Body of pancreas (tissue), 4 donors: Measurements from ENCODE around the gene ARHGAP32. TPM values are rescaled to one million over a fixed set of nuclear protein-coding genes. Genes with fewer than 3 reads are reported as not detected.
A peak's percentile ranks its signal among the peaks of the same experiment; 100 is the strongest.

Source experiments
- ATAC-seq: fragments of 150-250 bp; one replicate; pipeline ENCODE4 v1.9.1; 2016
- DNase-seq, 4 donors: peaks; one replicate each; pipeline ENCODE4 v3.0.0-alpha.2; 2019
- H3K27ac ChIP-seq, 4 donors: fragments of 200-600 bp; sonication (generic); 1 replicate in 3 of 4; 2 replicates in 1 of 4; pipeline versions ENCODE4 v1.5.1 to v1.6.1; 2016 to 2019; ENCODE audit warnings: mild to moderate bottlenecking in 1 of 4, mixed read lengths in 1 of 4, moderate library complexity in 1 of 4
- H3K27me3 ChIP-seq, 2 donors: fragments of 200-600 bp; sonication (generic); one replicate each; pipeline ENCODE4 v1.6.0; 2016; ENCODE audit warnings: mild to moderate bottlenecking in 1 of 2
- H3K36me3 ChIP-seq, 2 donors: fragments of 200-600 bp; sonication (generic); replicated peaks in 1 of 2; 2 replicates each; pipeline ENCODE4 v1.5.1; 2016; ENCODE audit warnings: low read depth in 2 of 2; ENCODE audit not compliant: insufficient read depth in 1 of 2
- H3K4me1 ChIP-seq: fragments of 200-600 bp; sonication (generic); one replicate; pipeline ENCODE4 v1.6.0; 2016
- H3K4me3 ChIP-seq, 2 donors: fragments of 200-600 bp; sonication (generic); 1 replicate in 1 of 2; 2 replicates in 1 of 2; pipeline ENCODE4 v1.5.1; 2016 to 2019
- H3K9me3 ChIP-seq, 3 donors: fragments of 200-600 bp; sonication (generic); 1 replicate in 2 of 3; 2 replicates in 1 of 3; pipeline ENCODE4 v1.5.1; 2016
- CTCF ChIP-seq, 7 experiments: fragments of 450-650 bp in 4 of 7; fragments of 200-600 bp in 3 of 7; sonication (generic) in 3 of 7; IDR thresholded peaks; one replicate each; pipeline ENCODE4 v1.5.1; 2016 to 2019; ENCODE audit warnings: antibody characterized with exemption in 7 of 7
- POLR2A ChIP-seq, 3 donors: fragments of 450-650 bp; IDR thresholded peaks; one replicate each; pipeline ENCODE4 v1.6.1; 2016; ENCODE audit warnings: antibody characterized with exemption in 3 of 3, mild to moderate bottlenecking in 2 of 3
- WGBS, 2 donors: methylation state at CpG; one replicate each; pipeline ENCODE4 v1.1.5; 2017; 5-methylcytosine and 5-hydroxymethylcytosine counted together
- intact Hi-C: fragments of 100-400 bp; cut with DNase I; formaldehyde crosslinking; loops from one replicate; pipeline ENCODE4 v1.15.1; 2023
- total RNA-seq, 2 donors: library from RNA; depleted of rRNA; stranded (reverse); fragments of >200 nt; gene quantifications; one replicate each; pipeline ENCODE4 v1.1.0, GENCODE V29; 2016

The ARHGAP32 gene
- total RNA-seq, 2 donors from 2014 or later: 26.0 to 30.4 TPM

GRCh38 chr11:129223701-129224149, 31.6 kb upstream of the ARHGAP32 start:
- Histone ChIP-seq H3K9me3 (peaks cover 0 to 5% (median 0%) of the 10 kb centered on the region in 3 donors), H3K4me1 (peaks cover 27% of the 10 kb centered on the region), H3K27me3 (no peaks in the 10 kb centered on the region), H3K36me3 (no peaks in the 10 kb centered on the region), H3K4me3 (no peak overlapping the region), H3K27ac (no peak overlapping the region)
- intact Hi-C loops: no loop called here
- 58 to 60% methylated on average over 2 of the region's 2 CpGs for WGBS, 2 donors
- TF ChIP-seq CTCF (IDR thresholded peaks at IDR 0.05): no peak
- no peak for TF ChIP-seq POLR2A (IDR thresholded peaks at IDR 0.05)
- ATAC-seq (peak; percentile 27), DNase-seq (no peak)

GRCh38 chr11:129223260-129223659, 31.1 kb upstream of the ARHGAP32 start:
- TF ChIP-seq POLR2A (IDR thresholded peaks at IDR 0.05): no peak
- no peak for TF ChIP-seq CTCF (IDR thresholded peaks at IDR 0.05)
- no peaks in the 10 kb centered on the region for H3K27me3 ChIP-seq
- DNase-seq: no peak
- no peak overlapping the region for H3K27ac ChIP-seq
- H3K9me3 ChIP-seq: peaks cover 0 to 5% (median 0%) of the 10 kb centered on the region in 3 donors
- intact Hi-C loops: no loop called here
- peaks cover 27% of the 10 kb centered on the region for H3K4me1 ChIP-seq
- no peak overlapping the region for H3K4me3 ChIP-seq
- no peak for ATAC-seq
- WGBS, 2 donors: 42% methylated on average over 1 of the region's 1 CpG
- H3K36me3 ChIP-seq: no peaks in the 10 kb centered on the region

GRCh38 chr11:129222158-129222557, 30.0 kb upstream of the ARHGAP32 start:
- peaks cover 27% of the 10 kb centered on the region for H3K4me1 ChIP-seq
- no peak for TF ChIP-seq CTCF (IDR thresholded peaks at IDR 0.05)
- no peak for TF ChIP-seq POLR2A (IDR thresholded peaks at IDR 0.05)
- H3K27me3 ChIP-seq: no peaks in the 10 kb centered on the region
- 23 to 28% methylated on average over 3 of the region's 3 CpGs for WGBS, 2 donors
- H3K27ac ChIP-seq: no peak overlapping the region
- ATAC-seq (peak; percentile 52), DNase-seq (no peak)
- intact Hi-C loops: no loop called here
- peaks cover 0 to 5% (median 0%) of the 10 kb centered on the region in 3 donors for H3K9me3 ChIP-seq
- H3K4me3 ChIP-seq: no peak overlapping the region
- H3K36me3 ChIP-seq: no peaks in the 10 kb centered on the region

- TF ChIP-seq CTCF (IDR thresholded peaks at IDR 0.05) (no peak), POLR2A (IDR thresholded peaks at IDR 0.05) (no peak)
- intact Hi-C loops: no loop called here
- no peak for DNase-seq
Measured at GRCh38 chr11:129215506-129216245, 23.6 kb upstream of the ARHGAP32 start.

More at GRCh38 chr11:129215506-129216245, 23.6 kb upstream of the ARHGAP32 start:
- H3K27ac ChIP-seq: no peak overlapping the region
- 85 to 87% methylated on average over 8 of the region's 8 CpGs for WGBS, 2 donors
- no peaks in the 10 kb centered on the region for H3K27me3 ChIP-seq
- no peak overlapping the region for H3K4me3 ChIP-seq
- peaks cover 5% of the 10 kb centered on the region for H3K4me1 ChIP-seq
- no peaks in the 10 kb centered on the region for H3K9me3 ChIP-seq
- no peak for ATAC-seq
- H3K36me3 ChIP-seq: no peaks in the 10 kb centered on the region
